Endometrial microvascular endothelial cells (primary cell): ENCODE results near the gene ICAM2. TPM values are rescaled to one million over a fixed set of nuclear protein-coding genes. Genes with fewer than 3 reads are reported as not detected.
"Not testable (repeated sequence)": the region's sequence is repeated elsewhere in the genome, so short reads cannot be mapped to it uniquely, and the experiment has no call there.

ENCODE experiments used
- in situ Hi-C: cut with HindIII; loops from 2 replicates; pipeline ENCODE4 v1.10.0; 2017; ENCODE audit warnings: low sequenced_read_pairs, low pct_unique_long_range_greater_than_20kb; ENCODE audit errors: inconsistent ontology term
- total RNA-seq: library from RNA; depleted of rRNA; stranded (reverse); fragments of >200 nt; gene quantifications from one replicate; pipeline ENCODE4 v1.2.3, GENCODE V29; 2015; ENCODE audit errors: inconsistent ontology term

ICAM2 gene
- total RNA-seq, 1 donor from 2014 or later: 1,904 TPM

DNA sequence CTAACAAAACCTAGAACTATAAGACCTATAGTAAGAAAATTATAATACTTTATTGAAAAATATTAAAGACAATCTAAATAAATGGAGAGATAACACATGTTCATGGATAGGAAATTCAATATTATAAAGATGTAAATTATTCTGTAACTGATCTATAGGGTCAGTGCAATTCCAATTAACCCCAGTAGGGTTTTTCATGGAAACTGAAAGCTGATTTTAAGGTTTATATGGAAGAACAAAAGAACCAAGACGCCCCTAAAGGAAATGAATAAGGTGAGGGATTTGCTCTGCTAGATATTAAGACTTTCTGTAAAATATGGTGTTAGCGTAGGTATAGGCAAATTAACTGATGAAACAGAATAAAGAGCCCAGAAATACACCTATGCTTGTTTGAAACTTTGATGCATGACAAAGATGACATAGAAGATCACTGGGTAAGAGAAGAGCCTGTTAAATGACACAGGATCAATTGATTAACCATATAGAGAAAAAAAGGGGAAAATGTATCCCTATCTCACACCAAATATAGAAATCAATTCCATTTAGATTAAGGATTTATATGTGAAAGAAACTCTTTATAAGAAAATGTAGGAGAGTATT is 3.0 kb downstream of the ICAM2 start:
- in situ Hi-C loops: no loop called here

DNA sequence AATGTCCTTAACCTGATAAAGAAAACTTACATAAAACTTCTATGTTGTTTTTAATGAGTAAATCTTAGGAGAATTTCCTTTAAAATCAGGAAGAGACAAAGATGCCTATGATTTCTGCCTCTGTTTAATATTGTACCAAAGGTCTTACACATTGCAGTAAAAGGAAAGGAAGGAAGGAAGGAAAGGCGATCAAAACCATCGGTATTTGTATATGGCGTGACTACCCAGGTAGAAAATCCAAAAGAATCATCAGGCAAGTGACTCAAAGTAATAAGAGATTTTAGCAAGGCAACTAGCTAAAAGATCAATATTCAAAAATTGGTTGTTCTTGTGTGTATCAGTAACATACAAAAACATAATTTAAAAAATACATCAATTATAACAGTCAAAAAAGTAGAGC is 3.5 kb downstream of the ICAM2 start:
- in situ Hi-C loops: no loop called here

DNA sequence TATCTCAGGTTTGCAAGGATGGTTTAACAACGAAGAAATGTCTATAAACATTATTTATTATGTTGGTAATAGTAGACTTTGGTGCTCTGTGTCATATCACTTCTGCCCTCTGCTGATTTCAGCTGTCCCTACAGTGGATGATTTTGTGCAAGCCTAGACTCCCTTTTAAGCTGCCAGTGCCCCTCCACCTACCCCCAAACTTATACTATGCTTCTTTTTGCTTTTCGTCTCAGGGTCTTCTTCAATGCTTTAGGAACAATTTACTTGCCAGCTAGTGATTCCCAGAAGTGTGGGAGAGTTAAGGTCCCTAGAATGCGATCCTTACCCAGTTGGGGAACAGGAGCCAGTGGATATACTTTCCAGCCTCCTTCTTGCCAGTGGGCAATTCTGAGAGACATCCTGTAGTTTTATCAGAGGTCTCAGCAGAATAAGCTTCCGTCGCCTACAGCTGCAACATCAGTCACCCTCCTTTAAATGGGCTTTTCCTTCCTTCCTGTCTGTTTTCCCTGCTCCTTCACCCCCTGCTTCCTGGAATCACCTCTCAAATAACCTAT is 4.1 kb downstream of the ICAM2 start:
- in situ Hi-C loops: no loop called here

DNA sequence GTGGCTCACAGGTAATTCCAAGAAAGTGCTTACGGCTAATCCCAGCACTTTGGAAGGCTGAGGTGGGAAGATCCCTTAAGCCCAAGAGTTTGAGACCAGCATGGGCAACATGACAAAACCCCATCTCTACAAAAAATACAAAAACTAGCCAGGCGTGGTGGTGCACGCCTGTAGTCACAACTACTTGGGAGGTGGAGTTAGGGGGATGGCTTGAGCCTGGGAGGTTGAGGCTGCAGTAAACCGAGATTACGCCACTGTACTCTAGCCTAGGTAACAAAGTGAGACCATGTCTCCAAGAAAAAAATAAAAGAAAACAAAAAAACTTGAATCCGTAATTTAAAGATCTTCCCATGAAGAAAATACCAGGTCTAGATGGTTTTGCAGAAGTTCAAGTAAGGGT is 5.0 kb downstream of the ICAM2 start:
- in situ Hi-C loops: no loop called here

DNA sequence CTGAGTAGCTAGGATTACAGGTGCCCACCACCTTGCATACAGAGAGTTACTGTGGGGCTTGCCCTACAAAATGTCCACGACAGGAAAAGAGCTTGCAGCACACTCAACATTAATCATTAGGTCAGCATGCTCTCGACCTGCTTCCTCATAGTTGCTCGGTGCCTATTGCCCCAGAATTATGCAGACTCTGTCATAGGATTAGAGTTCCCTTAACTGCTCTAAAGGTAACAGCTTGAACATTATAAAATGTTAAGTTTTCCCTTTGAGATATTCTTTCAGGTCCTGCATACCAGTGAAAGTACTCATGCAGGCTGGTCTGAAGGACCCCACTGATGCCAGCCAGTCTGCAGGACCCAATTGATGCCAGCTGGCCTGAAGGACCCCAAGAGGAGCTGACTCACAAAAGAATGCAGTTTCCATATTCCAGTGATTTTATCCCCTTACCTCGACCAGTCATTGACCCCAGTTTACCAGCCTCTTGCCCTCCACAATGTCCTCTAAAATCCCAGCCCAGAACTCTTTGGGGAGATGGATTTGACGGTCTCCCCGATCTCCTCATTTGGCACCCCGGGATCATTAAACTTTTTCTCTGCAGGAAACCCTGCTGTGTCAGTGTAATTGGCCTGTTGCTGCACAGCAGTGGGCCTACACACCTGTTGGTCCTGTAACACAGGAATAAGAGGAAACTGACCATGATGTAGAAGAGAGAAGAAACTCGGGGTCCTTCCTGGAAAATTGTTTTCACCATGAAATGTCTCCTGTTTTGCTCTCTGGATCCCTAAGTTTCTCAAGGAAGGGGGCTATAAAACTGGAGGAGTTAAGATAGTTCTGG is 10.6 kb downstream of the ICAM2 start:
- in situ Hi-C loops: no loop called here

DNA sequence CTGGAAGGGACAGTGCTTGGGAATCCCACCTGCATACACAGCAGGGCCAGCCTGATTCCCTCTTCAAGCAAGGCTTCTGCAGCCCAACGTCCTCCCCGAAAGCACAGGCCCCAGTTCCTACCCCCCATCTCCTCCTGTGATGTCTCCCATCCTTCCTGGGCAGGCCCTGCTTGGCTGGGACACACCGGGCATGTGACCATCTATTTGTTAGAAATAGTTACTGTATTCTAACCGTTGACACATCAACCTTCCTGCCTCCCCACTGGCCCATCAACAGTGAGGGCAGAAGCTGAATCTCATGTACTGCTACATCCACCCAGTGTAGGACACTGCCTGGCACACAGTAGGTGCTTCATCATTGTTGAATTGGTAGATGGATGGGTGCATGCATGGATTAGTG is 11.6 kb downstream of the ICAM2 start:
- in situ Hi-C loops: no loop called here

DNA sequence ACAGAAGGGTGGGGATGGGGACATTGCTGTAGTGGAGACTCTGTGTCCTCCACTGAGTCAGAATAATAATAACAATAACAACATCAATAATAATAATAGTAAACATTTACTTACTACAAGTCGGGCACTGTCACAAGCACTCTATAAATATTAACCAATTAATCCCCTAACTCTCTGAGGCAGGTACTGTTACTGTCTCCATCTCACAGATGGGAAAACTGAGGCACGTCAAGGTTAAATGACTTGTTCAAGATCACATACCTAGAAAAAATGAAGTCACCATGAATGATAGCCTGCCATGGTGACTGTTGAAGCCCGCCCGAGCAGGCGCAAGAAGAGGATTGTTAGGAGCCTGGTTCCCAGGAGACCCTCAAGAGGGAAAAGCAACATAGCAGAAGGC is 12.1 kb downstream of the ICAM2 start:
- in situ Hi-C loops: no loop called here

DNA sequence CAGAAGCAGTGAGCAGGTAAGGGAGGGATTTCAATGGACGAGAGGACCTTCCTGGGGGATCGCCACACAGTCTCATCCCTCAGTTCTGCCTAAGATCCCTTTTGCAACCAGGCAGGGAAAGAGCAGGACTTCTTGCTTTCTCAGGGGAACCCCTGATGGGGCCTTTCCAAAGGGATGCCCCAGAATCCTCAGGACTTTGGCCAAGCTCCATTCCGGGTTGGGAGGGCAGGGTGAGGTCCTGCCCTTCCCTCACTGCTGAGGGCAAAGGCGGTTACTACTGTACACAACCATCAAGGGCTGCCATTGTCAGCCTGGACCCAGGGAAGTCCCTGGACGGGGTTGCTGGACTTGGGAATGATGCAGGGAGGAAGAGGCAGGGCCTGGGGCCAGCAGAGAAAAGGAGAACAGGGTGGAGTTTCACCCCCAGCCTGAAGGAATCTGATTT is 12.6 kb downstream of the ICAM2 start:
- in situ Hi-C loops: no loop called here

DNA sequence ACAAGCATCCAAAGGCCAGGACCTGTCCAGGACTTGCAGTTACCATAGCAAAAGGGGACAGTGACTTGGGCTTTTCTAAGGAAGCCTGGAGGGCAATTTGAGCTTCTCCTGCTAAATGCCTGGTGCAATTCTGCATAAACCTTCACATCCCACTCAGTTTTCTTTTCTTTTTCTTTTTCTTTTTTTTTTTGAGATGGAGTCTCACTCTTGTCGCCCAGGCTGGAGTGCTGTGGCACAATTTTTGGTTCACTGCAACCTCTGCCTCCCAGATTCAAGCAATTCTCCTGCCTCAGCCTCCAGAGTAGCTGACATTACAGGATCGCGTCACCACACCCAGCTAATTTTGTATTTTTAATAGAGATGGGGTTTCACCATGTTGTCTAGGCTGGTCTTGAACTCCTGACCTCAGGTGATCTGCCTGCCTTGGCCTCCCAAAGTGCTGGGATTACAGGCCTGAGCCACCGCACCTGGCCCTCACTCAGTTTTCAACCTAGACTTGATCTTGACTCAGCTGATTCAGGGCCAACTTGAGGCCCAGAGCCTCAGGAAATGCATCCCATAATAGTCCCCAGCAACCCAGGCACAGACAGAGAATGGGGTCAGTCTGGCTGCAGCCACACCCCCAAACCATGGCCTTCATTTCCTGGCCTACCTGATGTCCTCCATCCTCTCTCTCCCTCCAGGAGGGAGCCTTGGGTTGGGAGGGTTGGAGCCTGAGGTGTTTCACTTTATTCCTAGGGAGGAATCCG is 13.2 kb downstream of the ICAM2 start:
- in situ Hi-C loops: not testable (repeated sequence)

DNA sequence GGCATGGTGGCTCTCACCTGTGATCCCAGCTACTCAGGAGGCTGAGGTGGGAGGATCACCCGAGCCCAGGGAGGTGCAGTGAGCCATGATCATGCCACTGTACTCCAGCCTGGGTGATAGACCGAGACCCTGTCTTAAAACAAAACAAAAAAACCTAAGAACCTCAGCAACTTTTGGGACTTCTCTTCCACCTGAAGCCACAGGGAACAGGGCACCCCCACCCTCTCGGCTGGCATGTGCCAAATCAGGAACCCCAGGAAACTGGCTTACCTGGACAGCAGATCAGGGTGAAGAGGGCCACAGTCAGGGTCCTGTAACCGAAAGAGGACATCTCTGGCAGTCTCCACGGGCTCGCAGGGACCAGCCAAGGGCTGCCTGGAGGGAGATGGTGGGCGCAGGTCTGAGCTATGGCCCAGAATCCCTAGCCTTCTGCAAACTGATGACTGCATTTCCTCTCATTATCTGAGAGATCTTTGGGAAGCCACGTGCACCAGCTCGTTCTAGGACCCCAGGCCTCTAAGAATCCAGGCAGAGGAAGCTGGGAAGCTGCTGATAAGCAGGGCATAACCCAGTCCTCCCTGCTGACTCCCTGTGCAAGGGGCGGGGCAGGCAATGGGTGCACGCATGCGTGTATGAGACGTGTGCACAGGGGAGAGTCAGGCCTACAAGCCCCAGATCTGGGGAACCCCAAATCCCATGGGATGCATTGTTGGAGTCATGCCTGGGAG is 13.9 kb downstream of the ICAM2 start:
- in situ Hi-C loops: no loop called here

DNA sequence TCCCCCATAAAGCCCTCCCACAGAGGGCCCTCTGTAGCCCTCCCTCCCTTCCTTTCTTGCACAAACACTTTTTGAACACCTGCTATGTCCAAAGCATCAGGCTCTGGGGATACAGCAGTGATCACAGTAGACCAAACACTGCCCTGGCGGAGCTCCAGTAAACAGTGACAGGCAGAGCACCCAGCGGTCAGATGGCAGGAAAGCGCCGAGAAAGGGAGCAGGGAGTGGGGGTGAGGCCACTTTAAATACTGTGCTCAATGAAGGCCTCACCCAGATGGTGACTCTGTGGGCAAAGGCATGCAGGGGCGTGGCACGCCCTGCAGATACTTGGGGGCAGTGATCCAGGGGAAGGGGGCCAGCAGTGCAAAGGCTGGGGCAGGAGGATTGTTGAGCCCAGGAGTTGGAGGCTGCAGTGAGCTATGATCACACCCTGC is 14.7 kb downstream of the ICAM2 start:
- in situ Hi-C loops: no loop called here

DNA sequence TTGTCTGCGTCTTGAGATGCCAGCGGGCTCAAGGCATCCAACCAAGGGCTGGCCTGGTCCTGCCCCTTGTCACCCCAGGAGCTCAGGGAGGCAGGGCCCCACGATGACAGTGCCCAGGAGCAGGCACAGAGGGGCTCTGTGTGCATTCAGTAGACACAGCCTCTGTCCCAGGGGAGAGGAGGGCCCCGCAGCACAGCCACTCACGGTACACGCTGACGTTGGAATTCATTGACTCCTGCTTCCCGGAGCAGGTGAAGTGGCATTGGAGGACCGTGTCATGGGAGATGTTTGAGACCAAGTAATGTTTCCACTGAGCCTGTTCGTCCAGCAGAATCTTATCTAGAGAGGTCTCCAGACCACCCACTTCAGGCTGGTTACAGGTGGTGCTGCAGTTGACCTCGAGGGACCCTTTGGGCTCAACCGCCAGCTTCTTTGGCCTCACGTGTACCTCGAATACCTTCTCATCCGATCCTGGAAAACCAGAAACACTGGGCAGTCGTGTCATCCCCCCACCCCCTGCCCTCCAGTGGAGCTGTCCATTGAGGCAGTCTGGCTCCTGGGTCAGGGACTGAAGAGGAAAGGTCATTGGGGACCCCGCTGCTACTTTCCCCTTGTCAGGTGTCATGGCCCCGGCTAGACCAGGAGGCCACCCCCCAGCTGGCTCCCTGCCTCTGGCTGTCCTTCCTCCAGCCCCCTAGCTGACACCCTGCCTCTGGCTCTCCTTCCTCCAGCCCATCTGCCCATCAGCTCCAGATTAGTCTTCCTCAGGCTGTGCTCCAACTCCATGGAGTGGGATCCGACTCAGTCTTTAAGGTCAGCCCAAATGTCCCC is 15.3 kb downstream of the ICAM2 start:
- in situ Hi-C loops: no loop called here

DNA sequence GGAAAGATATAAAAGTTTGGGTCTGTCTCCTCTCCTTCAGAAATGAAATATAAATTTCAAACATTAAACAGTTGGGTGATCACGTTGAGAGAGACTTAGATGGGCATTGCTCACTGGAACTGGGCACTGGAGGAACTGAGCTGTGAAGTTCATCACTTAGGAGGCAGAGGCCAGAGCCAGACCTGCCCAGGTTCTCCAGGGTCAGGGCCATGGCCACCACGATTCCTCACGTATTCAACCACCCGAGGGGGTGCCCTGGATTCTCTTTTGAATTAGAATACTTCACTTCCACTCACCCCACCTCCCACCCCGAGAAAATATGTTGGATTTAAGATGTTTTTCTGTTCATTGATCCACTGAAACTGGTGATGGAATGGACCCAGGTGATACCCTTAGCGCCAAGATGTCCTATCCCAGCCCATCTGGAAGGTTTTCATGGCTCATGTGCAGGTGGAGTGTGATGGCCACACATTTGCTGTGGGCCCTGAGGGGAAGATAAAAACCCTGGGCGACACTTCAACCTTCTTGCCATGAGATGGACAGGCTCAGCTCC is 16.1 kb downstream of the ICAM2 start:
- in situ Hi-C loops: no loop called here

DNA sequence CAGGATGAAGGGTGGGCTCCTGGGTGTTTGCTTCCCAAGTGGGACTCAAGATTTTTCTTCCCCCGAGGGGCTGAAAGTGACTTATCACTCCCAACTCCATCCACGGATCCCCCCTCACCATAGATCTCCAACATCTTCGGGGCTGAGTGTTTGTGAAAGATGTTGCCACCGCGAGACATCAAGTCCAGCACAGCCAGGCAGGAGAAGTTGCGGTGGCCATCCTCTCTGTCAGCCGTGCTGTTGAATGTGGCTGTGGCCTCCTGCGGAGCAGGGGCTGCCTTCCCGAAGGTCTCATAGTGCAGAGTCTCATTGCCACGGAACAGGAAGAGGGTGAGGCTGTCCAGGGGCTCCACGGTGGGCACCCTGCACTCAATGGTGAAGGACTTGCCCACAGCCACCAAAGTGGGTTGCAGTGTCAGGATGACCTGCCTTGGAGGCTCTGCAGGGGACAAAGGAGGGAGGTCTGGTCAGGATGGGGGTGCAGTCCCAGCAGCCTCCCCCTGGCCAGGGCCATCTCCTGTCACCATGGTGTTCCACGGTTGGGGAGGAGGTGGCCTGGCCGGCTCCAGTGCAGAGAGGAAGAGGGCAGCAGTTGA is 16.8 kb downstream of the ICAM2 start:
- in situ Hi-C loops: no loop called here

DNA sequence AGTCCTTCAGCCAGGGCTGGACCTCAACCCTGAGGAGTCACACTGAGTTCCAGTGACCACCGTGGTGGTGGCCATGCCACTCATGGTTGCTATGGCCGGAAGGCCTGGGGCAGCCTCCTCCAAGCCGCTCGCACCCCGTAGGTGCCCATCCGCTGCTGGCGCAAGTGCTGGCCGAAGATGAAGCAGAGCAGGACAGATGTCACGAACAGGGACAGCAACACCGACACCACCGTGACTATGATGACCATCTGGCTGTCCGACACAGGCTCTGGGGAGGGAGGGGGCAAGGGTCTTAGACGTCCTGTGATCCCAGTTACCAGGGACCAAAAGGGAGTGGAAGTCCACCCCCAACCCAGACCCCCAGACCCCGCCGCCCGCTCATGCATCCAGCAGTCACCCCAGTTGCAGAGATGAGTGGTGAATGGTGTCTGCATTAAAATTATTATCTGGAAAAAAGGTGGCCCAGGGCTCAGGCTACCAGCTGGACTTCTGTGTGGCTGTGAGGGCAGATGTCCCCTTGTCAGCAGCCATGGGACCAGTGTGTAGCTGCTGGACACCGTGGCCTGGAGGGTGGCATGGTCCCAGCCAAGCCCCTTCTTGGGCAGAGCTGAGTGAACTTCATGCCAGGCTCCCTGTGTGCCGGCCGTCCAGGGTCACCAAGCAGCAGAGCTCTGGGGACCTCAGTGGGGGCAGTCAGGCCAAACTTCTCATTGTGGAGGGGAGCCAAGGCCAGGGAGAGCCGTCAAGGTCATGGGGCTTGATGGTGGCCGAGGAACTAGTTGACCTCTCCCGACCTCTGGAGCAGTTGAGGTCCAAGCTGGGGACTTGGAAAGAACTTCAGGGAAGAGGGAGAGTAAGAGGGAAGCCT is 17.5 kb downstream of the ICAM2 start:
- in situ Hi-C loops: no loop called here

DNA sequence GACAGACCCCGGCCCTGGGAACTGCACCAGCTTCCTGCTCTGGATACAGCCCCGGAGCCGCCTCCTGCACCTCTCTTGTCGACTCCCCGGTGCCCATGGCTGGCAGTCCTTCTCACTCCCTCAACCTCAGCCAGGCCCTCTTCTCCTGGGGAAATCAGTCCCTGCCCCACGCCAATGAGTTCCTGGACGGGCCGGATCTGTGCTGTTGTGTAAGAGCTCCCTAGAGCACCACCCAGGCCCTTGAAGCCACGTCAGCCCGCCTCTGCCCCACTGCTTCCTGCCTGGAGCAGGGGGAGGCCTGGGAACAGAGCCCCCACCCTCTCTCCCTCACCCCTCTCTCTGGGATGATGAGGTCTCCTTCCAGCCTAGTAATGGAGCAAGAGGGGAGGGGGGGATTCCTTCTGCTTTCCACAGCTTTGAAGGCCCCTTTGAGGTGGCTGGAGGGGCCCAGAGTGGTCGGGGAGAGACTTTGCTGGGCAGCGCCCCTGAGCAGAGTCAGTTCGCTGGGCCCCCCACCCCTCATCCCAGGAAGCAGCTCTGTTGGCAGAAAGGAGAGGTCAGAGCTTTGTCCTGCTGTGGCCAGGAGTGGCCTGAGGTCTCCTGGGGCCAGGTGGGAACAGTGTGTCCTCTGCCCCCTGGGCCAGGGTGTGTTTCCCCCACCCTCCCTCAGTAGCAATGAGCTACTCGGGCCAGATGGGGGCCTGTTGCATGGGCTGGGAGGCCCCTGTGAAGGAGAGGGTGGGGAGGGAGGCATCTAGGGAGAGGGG is 18.5 kb downstream of the ICAM2 start:
- in situ Hi-C loops: no loop called here
